ENCODE results near the gene BRICD5.

DNA sequence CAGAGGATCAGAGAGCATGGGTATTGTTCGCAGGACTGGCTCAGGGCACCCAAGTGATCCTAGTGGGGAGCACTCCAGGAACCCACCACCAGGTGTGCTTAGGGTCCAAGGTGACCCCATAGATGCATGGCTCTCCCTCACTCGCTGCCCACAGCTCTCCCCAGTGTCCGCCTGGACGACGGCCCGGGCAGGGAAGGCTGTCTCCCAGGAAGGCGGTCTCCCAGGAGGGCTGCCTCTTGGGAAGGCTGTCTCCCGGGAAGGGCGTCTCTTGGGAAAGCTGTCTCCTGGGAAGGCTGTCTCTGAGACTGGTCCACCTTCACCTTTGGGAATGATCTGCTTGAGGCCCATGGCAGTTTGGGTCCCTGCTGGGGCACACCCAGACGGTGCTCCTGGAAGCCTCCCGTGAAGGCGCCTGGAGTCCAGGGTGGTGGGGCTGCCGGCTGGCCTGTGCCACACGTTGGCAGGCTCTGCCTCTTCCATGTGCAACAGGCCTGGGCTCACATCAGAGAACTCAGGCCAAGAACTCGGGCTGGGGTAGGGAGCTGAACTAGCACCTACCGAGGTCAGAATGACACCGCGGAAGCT lies 35.7 kb upstream of the BRICD5 start:
- TF ChIP-seq ZBTB7A (tag by site-specific recombination; IDR thresholded peaks at IDR 0.05; ENCODE audit: low read depth) = no peak
- TF ChIP-seq CTCF (tag by site-specific recombination; IDR thresholded peaks at IDR 0.05) = no peak
- TF ChIP-seq IKZF3 (tag by site-specific recombination; IDR thresholded peaks at IDR 0.05) = no peak
